Glutamatergic neuron (in vitro differentiated cells): ENCODE results near the gene ZG16. TPM values are rescaled to one million over a fixed set of nuclear protein-coding genes. Genes with fewer than 3 reads are reported as not detected.
"Not testable (repeated sequence)": the region's sequence is repeated elsewhere in the genome, so short reads cannot be mapped to it uniquely, and the experiment has no call there.

Experiments
- DNase-seq: peaks from one replicate; pipeline ENCODE4 v3.0.0; 2022
- H3K27ac Mint-ChIP-seq: one replicate; pipeline ENCODE4 v1.8.0; 2020; ENCODE audit warnings: mild to moderate bottlenecking, mixed read lengths, inconsistent platforms; ENCODE audit not compliant: unreplicated experiment
- H3K27me3 Mint-ChIP-seq: one replicate; pipeline ENCODE4 v1.8.0; 2020; ENCODE audit warnings: mild to moderate bottlenecking, moderate library complexity, mixed read lengths, inconsistent platforms; ENCODE audit not compliant: unreplicated experiment
- H3K36me3 Mint-ChIP-seq: one replicate; pipeline ENCODE4 v1.8.0; 2020; ENCODE audit warnings: mild to moderate bottlenecking, mixed read lengths, inconsistent platforms; ENCODE audit not compliant: unreplicated experiment
- H3K4me1 Mint-ChIP-seq: one replicate; pipeline ENCODE4 v1.8.0; 2020; ENCODE audit warnings: mild to moderate bottlenecking, low read depth, mixed read lengths, inconsistent platforms; ENCODE audit not compliant: unreplicated experiment
- H3K4me3 Mint-ChIP-seq: one replicate; pipeline ENCODE4 v1.8.0; 2020; ENCODE audit warnings: mild to moderate bottlenecking, mixed read lengths, inconsistent platforms; ENCODE audit not compliant: unreplicated experiment
- H3K9me3 Mint-ChIP-seq: one replicate; pipeline ENCODE4 v1.8.0; 2020; ENCODE audit warnings: mild to moderate bottlenecking, moderate library complexity, mixed read lengths, inconsistent platforms; ENCODE audit not compliant: unreplicated experiment
- long read RNA-seq: library from polyadenylated mRNA; unstranded; transcript quantifications from one replicate; pipeline ENCODE4 v2.0.0, GENCODE V29; 2020; ENCODE audit not compliant: unreplicated experiment
- total RNA-seq: library from RNA; stranded (reverse); fragmentation: NEBNext Ultra II Directional; extraction: Animal tissue kit (Norgen Biotek cat#: 25700); gene quantifications from one replicate; pipeline ENCODE4 v1.2.1, GENCODE V29; 2021; ENCODE audit not compliant: unreplicated experiment
- TF ChIP-seq, protein P1 (sequence below): fragments of 200-600 bp; sonication (generic); IDR thresholded peaks from one replicate; pipeline ENCODE4 v1.5.0; 2021; ENCODE audit not compliant: partially characterized antibody, unreplicated experiment

The ZG16 gene, protein sequence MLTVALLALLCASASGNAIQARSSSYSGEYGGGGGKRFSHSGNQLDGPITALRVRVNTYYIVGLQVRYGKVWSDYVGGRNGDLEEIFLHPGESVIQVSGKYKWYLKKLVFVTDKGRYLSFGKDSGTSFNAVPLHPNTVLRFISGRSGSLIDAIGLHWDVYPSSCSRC
- total RNA-seq, result not detected
- long read RNA-seq, result 0 reads

DNA sequence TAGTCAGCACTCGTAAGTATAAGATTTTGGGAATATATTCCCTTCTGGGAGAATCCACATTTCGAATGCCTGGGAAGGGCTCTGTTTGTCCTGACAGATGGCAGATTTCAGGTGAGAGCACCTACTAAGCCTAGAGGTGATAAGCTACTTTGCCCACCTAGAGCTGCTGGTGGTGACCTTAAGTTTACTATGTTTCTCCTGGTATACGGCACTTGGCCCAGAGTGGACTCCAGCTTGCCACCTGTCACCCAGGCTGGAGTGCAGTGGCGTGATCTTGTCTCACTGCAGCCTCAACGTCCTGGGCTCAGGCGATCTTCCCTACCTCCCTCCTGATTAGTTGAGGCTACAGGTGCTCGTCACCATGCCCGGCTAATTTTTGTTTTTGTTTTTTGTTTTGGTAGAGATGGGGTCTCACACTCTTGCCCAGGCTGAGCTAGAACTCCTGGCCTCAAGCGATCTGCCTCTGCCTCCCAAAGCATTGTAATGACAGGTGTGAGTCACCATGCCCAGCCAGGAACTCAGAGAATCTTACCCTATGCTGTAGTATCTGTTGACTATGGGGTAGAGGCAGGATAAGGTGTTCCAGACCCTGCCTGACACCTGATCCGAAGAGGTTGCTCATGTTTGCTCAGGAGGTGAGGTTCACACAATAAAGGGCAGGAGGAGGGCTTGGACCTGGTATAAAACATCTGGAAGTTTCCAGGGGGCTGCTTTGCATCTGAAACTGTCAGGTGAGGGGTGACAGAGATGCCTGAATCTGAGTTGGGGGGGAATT lies at the start of gene ZG16:
Gene ZG16, plus strand, starts transcription at position 681 of the 775 bp plus-strand sequence. CDS start 1,011 bp downstream, outside the sequence.
- H3K9me3 Mint-ChIP-seq, result peaks cover 3% of the 10 kb centered on the region

DNA sequence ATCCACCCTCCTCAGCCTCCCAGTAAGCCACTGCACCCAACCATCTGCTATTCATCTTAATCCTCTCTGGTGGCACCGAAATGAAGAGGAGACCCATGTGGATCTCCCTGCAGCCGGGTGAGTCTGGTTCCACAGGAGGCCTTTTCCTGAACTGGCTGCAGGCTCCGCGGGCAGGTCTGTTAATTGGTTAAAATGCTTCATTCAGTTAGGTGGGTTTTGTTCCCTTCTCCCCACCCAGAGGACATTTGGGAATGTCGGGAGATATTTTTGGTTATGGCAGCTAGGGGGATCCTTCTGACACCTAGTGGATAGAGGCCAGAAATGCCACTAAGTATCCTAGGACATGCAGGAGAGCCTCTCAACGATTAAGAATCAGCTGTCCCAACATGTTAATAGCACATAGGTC lies 48.9 kb upstream of the ZG16 start:
- no peak for DNase-seq
- TF ChIP-seq, protein P1, sequence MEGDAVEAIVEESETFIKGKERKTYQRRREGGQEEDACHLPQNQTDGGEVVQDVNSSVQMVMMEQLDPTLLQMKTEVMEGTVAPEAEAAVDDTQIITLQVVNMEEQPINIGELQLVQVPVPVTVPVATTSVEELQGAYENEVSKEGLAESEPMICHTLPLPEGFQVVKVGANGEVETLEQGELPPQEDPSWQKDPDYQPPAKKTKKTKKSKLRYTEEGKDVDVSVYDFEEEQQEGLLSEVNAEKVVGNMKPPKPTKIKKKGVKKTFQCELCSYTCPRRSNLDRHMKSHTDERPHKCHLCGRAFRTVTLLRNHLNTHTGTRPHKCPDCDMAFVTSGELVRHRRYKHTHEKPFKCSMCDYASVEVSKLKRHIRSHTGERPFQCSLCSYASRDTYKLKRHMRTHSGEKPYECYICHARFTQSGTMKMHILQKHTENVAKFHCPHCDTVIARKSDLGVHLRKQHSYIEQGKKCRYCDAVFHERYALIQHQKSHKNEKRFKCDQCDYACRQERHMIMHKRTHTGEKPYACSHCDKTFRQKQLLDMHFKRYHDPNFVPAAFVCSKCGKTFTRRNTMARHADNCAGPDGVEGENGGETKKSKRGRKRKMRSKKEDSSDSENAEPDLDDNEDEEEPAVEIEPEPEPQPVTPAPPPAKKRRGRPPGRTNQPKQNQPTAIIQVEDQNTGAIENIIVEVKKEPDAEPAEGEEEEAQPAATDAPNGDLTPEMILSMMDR, result peak; percentile 59
- Mint-ChIP-seq H3K36me3 (no peaks in the 10 kb centered on the region), H3K27ac (no peak overlapping the region), H3K27me3 (peaks cover 4% of the 10 kb centered on the region), H3K9me3 (no peaks in the 10 kb centered on the region), H3K4me1 (no peaks in the 10 kb centered on the region), H3K4me3 (no peak overlapping the region)

More for the DNA sequence above, at the start of gene ZG16:
- H3K4me1 Mint-ChIP-seq, result no peaks in the 10 kb centered on the region
- TF ChIP-seq, protein P1, result no peak
- H3K36me3 Mint-ChIP-seq, result no peaks in the 10 kb centered on the region
- H3K4me3 Mint-ChIP-seq, result no peak within 1 kb of the TSS
- no peak for DNase-seq
- peaks cover 2% of the 10 kb centered on the region for H3K27me3 Mint-ChIP-seq
- H3K27ac Mint-ChIP-seq, result no peak within 1 kb of the TSS

DNA sequence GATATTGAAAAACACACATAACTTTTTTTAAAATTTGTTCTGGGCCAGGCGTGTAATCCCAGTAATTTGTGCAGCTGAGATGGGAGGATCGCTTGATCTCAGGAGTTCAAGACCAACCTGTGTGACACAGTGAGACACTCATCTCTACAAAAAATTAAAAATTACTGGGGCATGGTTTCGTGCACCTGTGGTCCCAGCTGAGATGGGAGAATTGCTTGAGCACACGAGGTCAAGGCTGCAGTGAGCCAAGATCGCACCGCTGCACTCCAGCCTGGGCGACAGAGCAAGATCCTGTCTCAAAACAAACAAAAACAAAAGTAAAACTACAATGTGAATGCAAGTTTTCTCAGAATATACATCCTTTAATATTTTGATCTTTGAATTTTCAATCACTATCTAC lies 47.4 kb upstream of the ZG16 start:
- no peak overlapping the region for H3K27ac Mint-ChIP-seq
- H3K4me1 Mint-ChIP-seq, result no peaks in the 10 kb centered on the region
- DNase-seq, result no peak
- TF ChIP-seq, protein P1, result no peak
- H3K4me3 Mint-ChIP-seq, result no peak overlapping the region
- no peaks in the 10 kb centered on the region for H3K9me3 Mint-ChIP-seq
- no peaks in the 10 kb centered on the region for H3K36me3 Mint-ChIP-seq
- H3K27me3 Mint-ChIP-seq, result peaks cover 4% of the 10 kb centered on the region

DNA sequence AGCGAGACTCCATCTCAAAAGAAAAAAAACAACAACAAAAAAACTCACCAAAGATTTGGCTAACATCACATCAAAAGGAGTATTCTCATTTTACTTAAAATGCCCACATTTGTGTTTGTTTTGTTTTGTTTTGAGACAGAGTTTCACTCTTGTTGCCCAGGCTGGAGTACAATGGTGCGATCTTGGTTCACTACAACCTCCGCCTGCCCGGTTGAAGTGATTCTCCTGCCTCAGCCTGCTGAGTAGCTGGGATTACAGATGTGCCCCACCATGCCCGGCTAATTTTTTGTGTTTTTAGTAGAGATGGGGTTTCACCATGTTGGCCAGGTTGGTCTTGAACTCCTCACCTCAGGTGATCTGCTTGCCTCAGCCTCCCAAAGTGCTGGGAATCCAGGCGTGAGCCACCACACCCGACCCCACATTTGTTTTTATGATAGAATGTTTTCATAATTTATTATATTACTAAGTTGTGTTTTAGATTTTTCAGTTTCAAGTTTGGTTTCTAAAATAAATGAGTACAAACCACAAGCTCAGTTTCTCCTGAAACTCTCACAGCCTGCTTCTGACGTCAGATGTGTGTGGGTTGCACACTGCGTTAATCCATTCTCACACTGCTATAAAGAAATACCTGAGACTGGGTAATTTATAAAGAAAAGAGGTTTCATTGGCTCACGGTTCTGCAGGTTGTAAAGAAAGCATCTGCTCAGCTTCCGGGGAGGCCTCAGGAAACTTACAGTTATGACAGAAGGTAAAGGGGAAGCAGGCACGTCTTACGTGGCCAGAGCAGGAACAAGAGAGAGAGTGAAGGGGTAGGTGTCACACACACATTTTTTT lies 46.1 kb upstream of the ZG16 start:
- H3K36me3 Mint-ChIP-seq, H3K4me3 Mint-ChIP-seq, DNase-seq, H3K4me1 Mint-ChIP-seq, H3K27ac Mint-ChIP-seq, H3K9me3 Mint-ChIP-seq, H3K27me3 Mint-ChIP-seq: not testable (repeated sequence)

DNA sequence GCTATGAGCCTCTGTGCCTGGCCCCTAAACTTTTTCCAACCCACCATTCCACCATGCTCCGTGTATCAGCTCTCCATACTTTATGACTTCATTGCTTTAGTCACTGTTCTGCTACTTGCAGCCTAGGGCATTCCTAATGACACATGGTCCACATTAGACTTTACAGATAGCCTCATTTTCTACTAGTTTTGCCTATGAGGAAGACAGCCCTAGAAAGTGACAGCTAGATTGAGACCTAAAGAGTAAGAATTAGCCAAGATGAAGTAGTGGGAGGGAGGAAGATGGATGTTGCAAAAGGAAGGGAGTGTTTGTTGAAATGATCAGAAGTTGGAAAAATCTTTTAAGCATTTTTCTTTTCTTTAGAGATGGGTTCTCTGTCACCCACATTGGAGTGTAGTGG lies 43.3 kb upstream of the ZG16 start:
- Mint-ChIP-seq H3K36me3 (no peaks in the 10 kb centered on the region), H3K4me1 (no peaks in the 10 kb centered on the region), H3K27ac (no peak overlapping the region), H3K4me3 (no peak overlapping the region), H3K9me3 (no peaks in the 10 kb centered on the region), H3K27me3 (no peaks in the 10 kb centered on the region)
- no peak for DNase-seq
- TF ChIP-seq, protein P1, result no peak
